ENCODE data around the gene SUCO. TPM values are rescaled to one million over a fixed set of nuclear protein-coding genes. Genes with fewer than 3 reads are reported as not detected.

The SUCO gene
- total RNA-seq, 1 donor from 2014 or later, result 36.3 TPM

GRCh38 chr1:172517081-172517480 is 15.9 kb upstream of the SUCO start:
- DNase-seq (ENCODE audit: low read depth), result no peak

DNA sequence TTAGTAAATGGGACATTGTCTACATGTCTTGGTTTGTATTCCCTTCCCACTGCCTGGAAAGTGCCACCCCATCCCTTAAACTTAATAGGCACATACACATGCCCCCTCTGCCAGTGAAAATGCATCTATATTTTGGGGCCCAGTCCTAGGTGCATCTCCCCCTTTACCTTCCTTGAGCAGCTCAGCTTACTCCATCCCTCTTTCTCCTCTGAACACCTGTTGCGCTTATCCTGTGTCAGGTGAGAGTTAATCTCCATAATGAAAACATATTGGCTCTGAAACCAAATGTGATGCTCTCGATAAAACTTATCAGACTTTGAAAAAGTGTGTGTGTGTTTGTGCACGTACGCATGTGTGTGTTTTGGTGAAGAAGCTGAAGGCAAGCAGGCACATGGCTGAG is 15.4 kb upstream of the SUCO start:
- no peak for DNase-seq (ENCODE audit: low read depth)

DNA sequence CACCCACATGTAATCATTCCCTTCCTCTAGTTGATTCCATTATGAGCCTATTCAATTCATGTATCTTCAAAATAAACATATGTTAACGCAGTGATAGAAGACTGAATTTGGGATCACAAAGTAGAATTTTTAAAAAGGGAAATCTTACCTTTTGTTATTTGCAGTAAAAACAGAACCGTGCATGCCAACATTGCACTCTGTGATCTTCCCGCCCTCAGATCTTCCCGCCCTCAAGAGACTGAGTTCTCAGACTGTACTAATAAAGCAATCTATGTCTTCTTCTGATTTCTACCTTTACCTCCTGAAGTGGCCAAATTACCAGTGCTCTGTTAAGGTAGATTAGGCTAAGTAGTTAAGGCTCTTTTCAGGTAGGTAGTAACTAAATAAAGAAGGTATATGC is 3.6 kb upstream of the SUCO start:
- DNase-seq (ENCODE audit: low read depth), result no peak

DNA sequence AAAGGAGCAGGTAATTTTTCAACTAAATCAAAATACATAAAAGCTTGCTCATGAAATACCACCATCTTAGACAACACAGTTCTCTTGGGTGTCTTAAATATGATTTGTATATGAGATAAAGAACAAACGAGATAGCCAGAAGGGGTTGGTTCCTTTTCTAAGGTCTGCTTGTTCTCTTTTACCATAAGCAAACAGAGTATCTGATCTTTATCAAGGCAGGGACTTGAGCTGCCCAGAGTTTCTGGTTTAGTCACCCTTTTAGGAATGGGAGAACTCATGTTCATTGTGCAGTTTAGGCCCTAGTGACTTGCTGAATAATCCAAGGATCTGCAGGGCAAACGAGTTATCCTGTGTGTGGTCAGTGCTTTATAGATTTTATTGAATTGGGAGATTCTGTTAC is 3.0 kb upstream of the SUCO start:
- DNase-seq (ENCODE audit: low read depth), result no peak

GRCh38 chr1:172531412-172532182 is 1.4 kb upstream of the SUCO start:
- peak; percentile 2 for DNase-seq (ENCODE audit: low read depth)

DNA sequence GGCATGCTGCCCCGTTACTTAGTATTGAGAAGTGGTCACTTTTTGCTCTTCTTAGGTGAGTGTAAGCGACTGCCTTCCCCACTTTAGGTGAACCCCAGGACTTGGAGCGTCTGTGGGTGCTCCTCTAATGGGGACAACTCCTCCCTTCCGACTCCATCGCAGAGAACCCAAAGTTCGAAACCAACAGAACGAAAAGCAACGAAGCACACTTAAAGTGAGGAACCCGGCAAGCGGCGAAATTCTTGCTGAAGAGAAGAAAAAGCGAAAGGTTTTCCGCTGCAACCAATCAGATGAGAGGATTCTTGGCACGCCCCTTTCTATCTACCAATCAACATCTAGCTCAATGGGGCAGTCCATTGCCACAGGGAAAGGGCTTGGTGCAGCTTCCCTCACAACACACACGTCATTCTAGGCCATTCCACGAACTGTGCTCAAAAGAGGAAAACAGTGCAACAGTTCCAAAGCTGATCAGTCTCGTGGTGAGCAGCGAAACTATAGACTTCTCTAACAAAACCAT is 709 bp upstream of the SUCO start:
- DNase-seq (ENCODE audit: low read depth), result peak; percentile 99

DNA sequence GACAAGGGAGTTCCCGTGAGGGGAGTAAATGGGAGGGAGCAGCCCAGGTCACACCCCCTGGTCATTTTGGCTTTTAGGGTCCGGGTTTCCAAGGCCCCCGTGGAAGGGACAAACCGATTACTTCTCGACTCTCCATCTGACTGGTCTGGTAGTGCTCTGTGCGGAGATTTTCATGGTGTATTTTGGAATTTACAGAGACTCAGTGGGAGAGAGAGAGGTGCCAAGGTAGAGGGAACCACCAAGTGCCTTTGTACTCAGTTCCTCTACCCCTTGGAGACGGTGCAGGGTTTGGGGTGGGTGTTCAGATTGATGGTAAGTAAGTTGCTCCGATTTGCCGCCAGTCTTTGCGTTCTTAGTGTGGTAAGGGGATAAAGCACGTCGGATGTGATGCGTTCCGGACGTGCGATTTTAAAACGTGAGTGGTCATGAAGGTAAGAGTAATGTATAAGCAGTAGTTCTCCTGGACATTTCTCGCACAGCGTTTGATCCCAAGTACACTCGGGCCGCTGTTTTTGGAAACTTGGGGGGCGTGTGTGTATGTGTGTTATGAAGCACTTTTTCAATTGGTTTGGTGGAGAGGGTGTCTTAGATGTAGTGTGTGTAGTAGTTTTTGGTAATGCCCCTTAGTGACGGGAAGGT is 682 bp downstream of the SUCO start:
- no peak for DNase-seq (ENCODE audit: low read depth)

DNA sequence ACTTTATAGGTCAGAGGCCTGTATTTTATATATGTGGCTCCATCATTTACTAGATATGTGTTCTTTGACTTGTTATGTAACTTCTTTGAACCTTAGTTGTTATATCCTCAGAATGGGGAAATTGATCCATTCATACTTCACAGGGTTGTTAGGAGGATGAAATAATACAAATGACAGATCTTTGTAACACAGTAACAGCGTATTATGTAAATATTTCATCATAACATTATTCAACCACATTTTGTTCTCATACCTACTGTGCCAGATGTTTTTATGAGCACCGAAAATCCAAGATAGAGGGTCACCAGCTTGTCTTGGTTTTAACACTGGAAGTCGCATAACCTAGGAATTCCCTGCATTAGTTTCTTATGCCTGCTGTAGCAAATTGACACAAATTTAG is 3.3 kb downstream of the SUCO start:
- DNase-seq (ENCODE audit: low read depth), result no peak

GRCh38 chr1:172537366-172537765 is 4.4 kb downstream of the SUCO start:
- DNase-seq (ENCODE audit: low read depth), result no peak

DNA sequence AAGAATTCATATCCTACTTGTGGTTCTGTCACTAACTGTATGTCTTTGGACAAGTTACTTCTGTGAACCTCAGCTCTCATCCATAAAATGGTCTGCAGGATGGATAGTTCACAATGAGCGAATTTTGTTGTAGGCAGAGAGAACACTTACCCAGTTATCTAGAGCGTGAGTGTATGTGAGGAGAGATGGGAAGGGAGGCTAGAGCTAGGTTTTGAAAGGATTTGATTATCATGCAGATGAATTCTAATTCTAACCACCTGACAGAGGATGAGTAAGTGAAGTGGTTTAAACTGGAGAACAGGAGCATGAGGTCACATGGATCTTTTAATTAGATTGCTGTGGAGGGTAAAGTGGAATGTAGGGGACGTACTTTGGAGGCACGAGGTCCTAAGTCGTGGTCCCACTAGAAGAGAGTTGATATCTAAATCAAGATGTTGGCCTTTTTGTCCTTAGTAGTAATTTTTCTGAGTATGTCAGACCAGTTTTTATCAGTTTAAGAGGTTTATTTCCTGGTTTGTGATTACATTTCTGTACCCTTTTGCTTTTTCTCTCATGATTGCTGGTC is 5.0 kb downstream of the SUCO start:
- DNase-seq (ENCODE audit: low read depth), result peak; percentile 54

DNA sequence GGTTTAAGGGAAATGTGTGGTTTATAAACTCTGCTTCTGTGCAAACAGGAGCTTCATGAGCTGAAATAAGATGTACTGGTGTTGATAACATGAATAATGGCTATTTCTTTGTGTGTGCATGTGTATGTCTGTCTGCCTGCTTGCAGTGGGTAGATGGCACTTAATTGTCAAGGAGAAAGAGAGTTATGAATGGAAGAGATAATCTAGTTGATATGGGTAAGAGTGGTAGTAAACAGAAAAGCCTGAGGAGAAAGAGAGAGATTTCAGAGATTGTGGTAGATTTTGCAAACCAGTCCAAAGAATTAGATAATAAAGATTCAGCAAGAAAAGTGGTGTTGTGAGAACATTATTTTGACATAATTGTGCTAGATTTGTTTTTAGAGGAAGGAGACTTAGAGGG is 7.7 kb downstream of the SUCO start:
- DNase-seq (ENCODE audit: low read depth), result no peak

DNA sequence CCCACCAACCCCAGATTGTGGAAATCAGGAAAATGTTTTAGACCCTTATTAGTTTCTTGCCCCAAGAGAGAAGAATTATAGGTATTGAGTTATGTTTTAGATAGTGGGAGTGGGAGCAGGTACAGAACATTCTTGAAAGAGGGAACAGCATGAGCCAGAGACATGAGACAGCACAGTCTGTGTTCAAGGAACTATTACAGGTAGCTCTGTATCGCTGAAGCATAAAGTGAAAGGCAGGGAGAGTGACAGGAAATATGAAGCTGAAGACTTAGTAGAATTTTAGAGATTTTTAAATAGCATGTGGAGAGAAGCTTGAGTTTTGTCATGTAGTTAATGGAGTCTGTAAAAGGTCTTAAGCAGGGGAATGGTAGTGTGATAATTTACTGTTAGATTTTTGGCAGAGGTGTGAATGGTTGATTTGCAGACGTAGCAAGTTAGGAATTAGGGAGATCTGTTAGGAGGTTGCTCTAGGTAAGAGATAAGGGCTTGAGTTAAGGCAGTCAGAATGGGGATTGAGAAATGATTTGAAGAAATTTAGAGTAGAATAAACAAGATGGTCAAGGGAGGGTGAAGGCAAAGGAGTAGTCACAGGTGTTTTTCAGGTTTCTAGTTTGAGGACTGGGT is 11.6 kb downstream of the SUCO start:
- DNase-seq (ENCODE audit: low read depth), result no peak

GRCh38 chr1:172545396-172546004 is 12.6 kb downstream of the SUCO start:
- DNase-seq (ENCODE audit: low read depth), result no peak

GRCh38 chr1:172547071-172547470 is 14.1 kb downstream of the SUCO start:
- peak; percentile 8 for DNase-seq (ENCODE audit: low read depth)

- DNase-seq (ENCODE audit: low read depth), result no peak
These were observed 16.8 kb downstream of the SUCO start for GRCh38 chr1:172549621-172550280.

GRCh38 chr1:172551279-172551678 is 18.3 kb downstream of the SUCO start:
- DNase-seq (ENCODE audit: low read depth), result no peak

- DNase-seq (ENCODE audit: low read depth), result no peak
These were observed 22.0 kb downstream of the SUCO start for GRCh38 chr1:172554915-172555314.

GRCh38 chr1:172556461-172556860 is 23.5 kb downstream of the SUCO start:
- no peak for DNase-seq (ENCODE audit: low read depth)

GRCh38 chr1:172557270-172557669 is 24.3 kb downstream of the SUCO start:
- DNase-seq (ENCODE audit: low read depth), result no peak

- no peak for DNase-seq (ENCODE audit: low read depth)
These were observed 26.7 kb downstream of the SUCO start for GRCh38 chr1:172559572-172560210.

DNA sequence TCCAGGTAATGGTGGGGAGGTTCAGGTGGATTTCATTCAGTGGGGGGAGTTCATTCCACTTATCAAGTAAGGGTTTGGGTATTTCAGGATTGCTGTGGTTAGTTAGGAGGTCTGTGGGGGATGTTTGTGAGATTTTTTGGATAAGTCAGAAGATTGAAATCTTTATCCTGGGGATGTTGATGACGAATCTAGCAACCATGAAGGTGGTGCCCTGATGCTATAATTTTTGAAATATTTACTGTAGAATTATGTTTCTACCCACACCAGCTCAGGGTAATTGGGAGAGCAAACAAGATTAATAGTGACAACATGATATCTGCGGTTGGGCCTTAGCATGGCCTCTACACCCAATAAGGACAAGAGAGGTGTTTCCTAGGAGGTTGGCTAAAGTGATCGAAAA is 28.3 kb downstream of the SUCO start:
- DNase-seq (ENCODE audit: low read depth), result no peak
